GM12878 (cell line): ENCODE results near the gene MYO18B. TPM values are rescaled to one million over a fixed set of nuclear protein-coding genes. Genes with fewer than 3 reads are reported as not detected.

Experiments
- ATAC-seq: fragments of 200-7000 bp; cut with Tn5 transposase; 3 replicates; pipeline ENCODE4 v1.9.1; 2020; ENCODE audit warnings: mild to moderate bottlenecking, moderate library complexity
- BruUV-seq: library from RNA; stranded (reverse); fragments of 400-500 nt; replicated peaks from 2 replicates; lab custom pipeline; 2021; lab: Mats Ljungman, UMichigan
- CTCF ChIA-PET: fragments of 300-600 bp; sonication (Branson Sonifier 250); formaldehyde crosslinking; extraction: SDS; loops from one replicate; lab custom pipeline; 2021; ENCODE audit warnings: inconsistent platforms; lab: Yijun Ruan, JAX
- POLR2A ChIA-PET: fragments of 350-600 bp; formaldehyde crosslinking; extraction: SDS; loops from one replicate; lab custom pipeline; 2021; ENCODE audit warnings: inconsistent platforms; lab: Charles Lee
- RAD21 ChIA-PET: fragments of 300-600 bp; sonication (Branson Sonifier 250); formaldehyde crosslinking; loops from one replicate; lab custom pipeline; 2023; ENCODE audit warnings: antibody characterized with exemption; ENCODE audit not compliant: unreplicated experiment; lab: Charles Lee
- SMC1A ChIA-PET: fragments of 300-600 bp; sonication (Branson Sonifier 250); formaldehyde crosslinking; loops from one replicate; lab custom pipeline; 2023; ENCODE audit not compliant: unreplicated experiment, uncharacterized antibody; lab: Charles Lee
- DNase-seq: peaks from one replicate; pipeline ENCODE4 v3.0.0-alpha.2; 2011; ENCODE audit warnings: low read depth, low spot score
- FAIRE-seq: peaks from 3 replicates; lab custom pipeline; 2011; peaks lifted over from hg19 to GRCh38; lab: Jason Lieb, UNC
- H2AFZ ChIP-seq: 2 replicates; pipeline ENCODE4 v1.6.0; 2011; ENCODE audit warnings: low read depth, low read length, control low read depth; ENCODE audit not compliant: control insufficient read depth
- H3K27ac ChIP-seq: 2 replicates; pipeline ENCODE4 v1.5.1; 2011; ENCODE audit warnings: control low read depth; ENCODE audit not compliant: control insufficient read depth, insufficient read depth
- H3K27me3 ChIP-seq, 2 experiments: replicated peaks in 1 of 2; 2 replicates each; pipeline versions ENCODE4 v1.6.0 to v1.6.1; 2011; ENCODE audit warnings: low read length in 1 of 2; ENCODE audit not compliant: control insufficient read depth in 2 of 2, insufficient read depth in 2 of 2
- H3K36me3 ChIP-seq, 2 experiments: 2 replicates each; pipeline ENCODE4 v1.5.1; 2011; ENCODE audit warnings: low read length in 1 of 2; ENCODE audit not compliant: control insufficient read depth in 2 of 2, insufficient read depth in 2 of 2
- H3K4me1 ChIP-seq: 2 replicates; pipeline ENCODE4 v1.6.1; 2011; ENCODE audit warnings: mild to moderate bottlenecking, low read length, moderate library complexity, mixed read lengths; ENCODE audit not compliant: control insufficient read depth, insufficient read depth
- H3K4me2 ChIP-seq: 2 replicates; pipeline ENCODE4 v1.6.0; 2011; ENCODE audit warnings: control low read depth; ENCODE audit not compliant: control insufficient read depth, insufficient read depth
- H3K4me3 ChIP-seq: fragments of 200-600 bp; sonication (generic); 2 replicates; pipeline ENCODE4 v1.5.1; 2016
- H3K79me2 ChIP-seq: 2 replicates; pipeline ENCODE4 v1.6.0; 2011; ENCODE audit warnings: low read length; ENCODE audit not compliant: control insufficient read depth, insufficient read depth
- H3K9ac ChIP-seq: 2 replicates; pipeline ENCODE4 v1.8.0; 2011; ENCODE audit warnings: low read length, control low read depth, mixed read lengths; ENCODE audit not compliant: control insufficient read depth, insufficient read depth
- H3K9me3 ChIP-seq: replicated peaks from 3 replicates; pipeline ENCODE4 v1.5.1; 2011; ENCODE audit warnings: mild to moderate bottlenecking, low read length; ENCODE audit not compliant: control insufficient read depth, insufficient read depth
- H4K20me1 ChIP-seq: 2 replicates; pipeline ENCODE4 v1.6.0; 2011; ENCODE audit not compliant: control insufficient read depth, insufficient read depth
- ESRRA ChIP-seq: IDR thresholded peaks from 2 replicates; pipeline ENCODE4 v1.6.1; 2012; ENCODE audit warnings: mild to moderate bottlenecking, low read length, improper control_type of control experiment
- FOXK2 ChIP-seq: fragments of 450-650 bp; IDR thresholded peaks from 2 replicates; pipeline ENCODE4 v1.6.1; 2017; ENCODE audit warnings: mild to moderate bottlenecking, moderate library complexity
- HCFC1 ChIP-seq: fragments of 150-350 bp; IDR thresholded peaks from 2 replicates; pipeline ENCODE4 v1.6.1; 2014; ENCODE audit warnings: low read length
- IKZF2 ChIP-seq, 2 experiments: fragments of 450-650 bp; IDR thresholded peaks; 2 replicates each; pipeline ENCODE4 v1.6.1; 2017; ENCODE audit warnings: mild to moderate bottlenecking in 2 of 2, moderate library complexity in 2 of 2
- IRF3 ChIP-seq: fragments of 450-650 bp; IDR thresholded peaks from 2 replicates; pipeline ENCODE4 v1.6.1; 2014; ENCODE audit warnings: mild to moderate bottlenecking
- MTA3 ChIP-seq: IDR thresholded peaks from 2 replicates; pipeline ENCODE4 v1.6.1; 2012; ENCODE audit warnings: low read length, inconsistent platforms, borderline replicate concordance
- NFXL1 ChIP-seq: fragments of 450-650 bp; IDR thresholded peaks from 2 replicates; pipeline ENCODE4 v1.6.1; 2017; ENCODE audit warnings: antibody characterized with exemption, mild to moderate bottlenecking, borderline replicate concordance
- NR2F1 ChIP-seq: fragments of 450-650 bp; conservative IDR thresholded peaks from 2 replicates; pipeline ENCODE4 v1.6.1; 2017; ENCODE audit warnings: mild to moderate bottlenecking
- POLR2AphosphoS5 ChIP-seq: IDR thresholded peaks from 2 replicates; pipeline ENCODE4 v1.6.1; 2011; ENCODE audit warnings: mild to moderate bottlenecking, low read length, inconsistent platforms
- PRDM15 ChIP-seq: fragments of 450-650 bp; formaldehyde crosslinking; IDR thresholded peaks from 2 replicates; pipeline ENCODE4 v1.4.0; 2020; ENCODE audit warnings: mild to moderate bottlenecking, moderate library complexity
- SMAD1 ChIP-seq: fragments of 450-650 bp; IDR thresholded peaks from 2 replicates; pipeline ENCODE4 v1.6.1; 2018; ENCODE audit warnings: mild to moderate bottlenecking, low read depth; ENCODE audit not compliant: partially characterized antibody
- SUPT20H ChIP-seq: IDR thresholded peaks from 2 replicates; pipeline ENCODE4 v1.6.1; 2011; ENCODE audit warnings: low read depth, mild to moderate bottlenecking, low read length, moderate library complexity, borderline replicate concordance; ENCODE audit not compliant: control insufficient read depth
- ZBTB40 ChIP-seq: fragments of 450-650 bp; IDR thresholded peaks from 2 replicates; pipeline ENCODE4 v1.6.1; 2016; ENCODE audit warnings: mild to moderate bottlenecking, moderate library complexity, borderline replicate concordance
- in situ Hi-C: fragments of 300-500 bp; cut with MboI; formaldehyde crosslinking; loops from 9 replicates; pipeline ENCODE4 v1.14.3; 2018; ENCODE audit warnings: mixed read lengths
- intact Hi-C: fragments of 100-400 bp; cut with micrococcal nuclease; formaldehyde crosslinking; loops from one replicate; pipeline ENCODE4 v1.14.2; 2022; ENCODE audit not compliant: unreplicated experiment
- polyA plus RNA-seq, 11 experiments: library from polyadenylated mRNA; depleted of rRNA in 4 of 11; unstranded in 6 of 11; stranded (reverse) in 5 of 11; fragments of >200 nt; fragmentation: Nextera tagmentation in 4 of 11; fragmentation: Illumina TruSeq in 1 of 11; extraction: Ambion mirVana in 4 of 11; extraction: Trizol in 1 of 11; gene quantifications; 1 replicate in 1 of 11; 2 replicates in 10 of 11; pipeline versions ENCODE4 v1.2.1 to v1.2.3, GENCODE V29; 2011 to 2016; ENCODE audit warnings: inconsistent platforms in 2 of 11, missing spikeins in 2 of 11, low read depth in 1 of 11
- total RNA-seq, 4 experiments: library from RNA; depleted of rRNA in 3 of 4; stranded (reverse); fragments of >200 nt in 3 of 4; fragmentation: Illumina TruSeq in 1 of 4; extraction: Trizol in 1 of 4; gene quantifications; 2 replicates each; pipeline versions ENCODE4 v1.2.1 to v1.2.3, GENCODE V29; 2013 to 2021

Gene MYO18B
- total and polyA plus RNA-seq, 10 of the 15 experiments (the other 5 are each of a cell fraction or from before 2014, with no cell fraction given) = 0.05 to 2.1 (median 0.51) TPM; not detected in 1

- intact Hi-C loops = no loop called here
- ChIA-PET POLR2A (no interaction called here), CTCF (no interaction called here), SMC1A (no interaction called here), RAD21 (no interaction called here)
- H3K9me3 ChIP-seq = peaks cover 8% of the 10 kb centered on the region; the same call in 2 of the 3 replicates
- in situ Hi-C loops = no loop called here
- H3K9ac ChIP-seq = no peak overlapping the region
- H4K20me1 ChIP-seq = no peaks in the 10 kb centered on the region
- H3K79me2 ChIP-seq = no peaks in the 10 kb centered on the region
- DNase-seq (no peak), FAIRE-seq (no peak), ATAC-seq (no peak)
- H3K4me3 ChIP-seq = no peak overlapping the region
- no peaks in the 10 kb centered on the region for H3K4me1 ChIP-seq
- BruUV-seq = no TSS peak
- no peak overlapping the region for H3K4me2 ChIP-seq
- H2AFZ ChIP-seq = no peak overlapping the region
- TF ChIP-seq PRDM15 (CRISPR knock-in tag) (no peak), SUPT20H (no peak), MTA3 (no peak), POLR2AphosphoS5 (no peak), SMAD1 (no peak), IRF3 (no peak), FOXK2 (no peak), IKZF2 (IDR thresholded peaks at IDR 0.05) (no peak), ZBTB40 (no peak), HCFC1 (no peak), NFXL1 (no peak), ESRRA (no peak), NR2F1 (no peak)
- H3K27ac ChIP-seq = no peak overlapping the region
- H3K36me3 ChIP-seq = no peaks in the 10 kb centered on the region
- no peaks in the 10 kb centered on the region for H3K27me3 ChIP-seq
Measured at GRCh38 chr22:26033586-26033985, 291.6 kb downstream of the MYO18B start.
